ENCODE data around the gene SLC16A5.
"Not testable (repeated sequence)": the region's sequence is repeated elsewhere in the genome, so short reads cannot be mapped to it uniquely, and the experiment has no call there.

DNA sequence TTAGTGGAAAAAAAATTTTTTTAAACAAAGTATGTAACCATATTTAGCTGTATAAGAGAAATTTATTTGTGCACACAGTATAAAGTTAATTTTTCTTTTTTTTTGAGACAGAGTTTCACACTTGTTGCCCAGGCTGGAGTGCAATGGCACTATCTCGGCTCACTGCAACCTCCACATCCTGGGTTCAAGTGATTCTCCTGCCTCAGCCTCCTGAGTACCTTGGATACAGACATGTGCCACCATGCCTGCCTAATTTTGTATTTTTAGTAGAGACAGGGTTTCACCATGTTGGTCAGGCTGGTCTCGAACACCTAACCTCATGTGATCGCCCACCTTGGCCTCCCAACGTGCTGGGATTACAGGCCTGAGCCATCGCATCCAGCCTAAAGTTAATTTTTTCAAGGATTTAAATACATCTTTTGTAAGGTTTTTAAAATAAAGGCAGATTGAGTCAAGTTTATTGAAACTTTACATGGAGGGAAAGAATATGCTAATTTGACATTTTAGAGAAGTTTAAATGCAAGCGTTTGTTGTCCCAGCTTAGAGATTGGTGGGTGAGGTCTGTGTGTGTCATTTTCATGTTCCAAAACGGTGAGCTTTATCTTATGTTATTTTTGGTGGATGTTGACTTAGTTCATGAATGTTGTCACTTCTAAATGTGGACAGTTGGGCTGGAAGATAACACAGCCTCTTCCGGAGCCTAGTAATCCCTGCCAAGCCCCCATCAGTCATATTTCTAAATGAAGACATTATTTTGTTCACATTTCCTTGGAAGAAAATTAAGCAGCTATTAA, 16.1 kb upstream of the SLC16A5 start:
- TF ChIP-seq OSR1, SNAI2, ZNF8 (CRISPR knock-in tag; IDR thresholded peaks at IDR 0.05): not testable (repeated sequence)

Measured in SK-N-SH treated with all-trans-retinoic acid at 6 μM for 48 hours (cell line).